K562 (cell line): Measurements from ENCODE around the gene RNF187. TPM values are rescaled to one million over a fixed set of nuclear protein-coding genes. Genes with fewer than 3 reads are reported as not detected.
A peak's percentile ranks its signal among the peaks of the same experiment; 100 is the strongest.

Experiments used
- FOXM1 ChIP-seq, 2 experiments: fragments of 450-650 bp in 1 of 2; sonication (generic) in 1 of 2; formaldehyde crosslinking in 1 of 2; IDR thresholded peaks; 2 replicates each; pipeline versions ENCODE4 v1.6.1 to v1.9.0; 2017 to 2022; ENCODE audit warnings: low read depth in 2 of 2, mild to moderate bottlenecking in 2 of 2, missing genetic modification reagents in 1 of 2, moderate library complexity in 1 of 2
- NBN ChIP-seq: fragments of 450-650 bp; IDR thresholded peaks from 2 replicates; pipeline ENCODE4 v1.6.1; 2016; ENCODE audit warnings: low read depth, mild to moderate bottlenecking
- PYGO2 ChIP-seq: fragments of 450-650 bp; IDR thresholded peaks from 2 replicates; pipeline ENCODE4 v1.6.1; 2016; ENCODE audit warnings: mild to moderate bottlenecking, missing genetic modification characterization, moderate library complexity, missing compliant biosample characterization
- SIRT6 ChIP-seq: IDR thresholded peaks from one replicate; pipeline ENCODE4 v1.6.1; 2012; ENCODE audit warnings: low read depth, mild to moderate bottlenecking, control low read depth, inconsistent platforms, low read length, moderate library complexity
- SREBF2 ChIP-seq: sonication (generic); formaldehyde crosslinking; IDR thresholded peaks from 2 replicates; pipeline ENCODE4 v1.4.0; 2020; ENCODE audit warnings: mild to moderate bottlenecking, missing genetic modification reagents
- ZNF589 ChIP-seq: fragments of 200-800 bp; sonication (Bioruptor generic); IDR thresholded peaks from 2 replicates; pipeline ENCODE4 v1.6.1; 2016; ENCODE audit warnings: low read depth, missing genetic modification characterization, missing compliant biosample characterization
- ZSCAN32 ChIP-seq: fragments of 450-650 bp; formaldehyde crosslinking; IDR thresholded peaks from 2 replicates; pipeline ENCODE4 v1.4.0; 2020; ENCODE audit warnings: mild to moderate bottlenecking, moderate library complexity
- polyA plus RNA-seq, 8 experiments: library from polyadenylated mRNA; depleted of rRNA in 4 of 8; stranded (reverse) in 5 of 8; unstranded in 3 of 8; fragments of >200 nt; fragmentation: Nextera tagmentation in 2 of 8; fragmentation: Illumina TruSeq in 1 of 8; extraction: Ambion mirVana in 2 of 8; extraction: Trizol in 1 of 8; gene quantifications; 2 replicates each; pipeline versions ENCODE4 v1.2.1 to v1.2.3, GENCODE V29; 2011 to 2014; ENCODE audit warnings: inconsistent platforms in 1 of 8, missing spikeins in 1 of 8
- total RNA-seq, 7 experiments: library from RNA; depleted of rRNA in 6 of 7; stranded (reverse); fragments of >200 nt in 6 of 7; fragmentation: Illumina TruSeq in 2 of 7; extraction: Trizol in 2 of 7; gene quantifications; 2 replicates each; pipeline versions ENCODE4 v1.2.1 to v1.2.3, GENCODE V29; 2011 to 2021; ENCODE audit warnings: low replicate concordance in 1 of 7
- TF ChIP-seq, protein P1 (sequence below): fragments of 250-450 bp; sonication (Bioruptor Pico); IDR thresholded peaks from 2 replicates; pipeline ENCODE4 v1.4.0; 2020; ENCODE audit warnings: mild to moderate bottlenecking, moderate library complexity
- TF ChIP-seq, protein P2 (sequence below): fragments of 450-650 bp; IDR thresholded peaks from 2 replicates; pipeline ENCODE4 v1.7.1; 2018; ENCODE audit warnings: mild to moderate bottlenecking, low read depth; ENCODE audit not compliant: partially characterized antibody
- TF ChIP-seq, protein P3 (sequence below): sonication (generic); formaldehyde crosslinking; IDR thresholded peaks from 2 replicates; pipeline ENCODE4 v1.8.0; 2022; ENCODE audit warnings: mild to moderate bottlenecking, missing genetic modification reagents
- TF ChIP-seq, protein P4 (sequence below): IDR thresholded peaks from 3 replicates; pipeline ENCODE4 v1.6.1; 2011; ENCODE audit warnings: borderline replicate concordance, mild to moderate bottlenecking; ENCODE audit not compliant: insufficient read length, insufficient read depth
- TF ChIP-seq, protein P5 (sequence below): fragments of 450-650 bp; IDR thresholded peaks from 2 replicates; pipeline ENCODE4 v1.6.1; 2016; ENCODE audit warnings: low read depth, mild to moderate bottlenecking, moderate library complexity

The RNF187 gene
- total and polyA plus RNA-seq, 9 of the 15 experiments (the other 6 are each of a cell fraction or from before 2014, with no cell fraction given), result 2.3 to 119 (median 41.9) TPM

DNA sequence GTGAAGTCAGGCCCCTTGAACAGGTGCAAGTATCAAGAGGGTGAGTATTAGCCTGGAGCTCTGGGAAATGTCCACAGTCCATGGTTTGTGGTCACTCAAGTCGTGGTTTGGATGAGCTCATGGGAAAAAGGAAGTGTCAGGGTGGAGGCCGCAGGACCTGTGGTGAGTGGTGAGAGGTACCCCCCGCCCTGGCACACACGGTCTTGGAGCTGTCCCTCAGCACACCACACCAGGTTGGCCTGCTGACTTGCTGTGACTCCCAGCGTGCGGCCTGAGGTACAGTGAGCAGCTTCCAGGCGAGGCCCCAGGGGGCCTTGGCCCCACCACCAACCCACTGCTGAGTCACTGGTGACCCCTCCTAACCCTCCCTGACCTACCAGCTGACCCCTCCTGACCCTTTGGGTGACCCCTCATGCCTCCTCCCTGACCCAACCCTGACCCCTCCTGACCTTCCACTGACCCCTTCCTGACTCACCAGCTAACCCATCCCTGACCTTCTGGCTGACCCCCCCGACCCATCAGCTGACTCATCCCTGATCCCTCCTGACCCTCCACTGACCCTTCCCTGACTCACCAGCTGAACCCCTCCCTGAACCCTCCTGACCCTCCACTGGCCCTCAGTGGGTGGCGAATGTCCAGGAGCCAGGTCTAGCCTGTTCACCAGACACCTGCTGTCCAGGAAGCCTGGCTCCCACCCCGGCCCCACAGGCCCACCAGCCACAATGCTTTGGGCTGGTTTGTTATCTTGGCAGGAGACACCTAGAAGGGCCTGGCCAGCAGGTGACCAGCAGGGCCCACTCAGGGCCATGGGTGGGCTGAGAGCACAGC lies 34.8 kb upstream of the RNF187 start (continued):
- TF ChIP-seq, protein P1, sequence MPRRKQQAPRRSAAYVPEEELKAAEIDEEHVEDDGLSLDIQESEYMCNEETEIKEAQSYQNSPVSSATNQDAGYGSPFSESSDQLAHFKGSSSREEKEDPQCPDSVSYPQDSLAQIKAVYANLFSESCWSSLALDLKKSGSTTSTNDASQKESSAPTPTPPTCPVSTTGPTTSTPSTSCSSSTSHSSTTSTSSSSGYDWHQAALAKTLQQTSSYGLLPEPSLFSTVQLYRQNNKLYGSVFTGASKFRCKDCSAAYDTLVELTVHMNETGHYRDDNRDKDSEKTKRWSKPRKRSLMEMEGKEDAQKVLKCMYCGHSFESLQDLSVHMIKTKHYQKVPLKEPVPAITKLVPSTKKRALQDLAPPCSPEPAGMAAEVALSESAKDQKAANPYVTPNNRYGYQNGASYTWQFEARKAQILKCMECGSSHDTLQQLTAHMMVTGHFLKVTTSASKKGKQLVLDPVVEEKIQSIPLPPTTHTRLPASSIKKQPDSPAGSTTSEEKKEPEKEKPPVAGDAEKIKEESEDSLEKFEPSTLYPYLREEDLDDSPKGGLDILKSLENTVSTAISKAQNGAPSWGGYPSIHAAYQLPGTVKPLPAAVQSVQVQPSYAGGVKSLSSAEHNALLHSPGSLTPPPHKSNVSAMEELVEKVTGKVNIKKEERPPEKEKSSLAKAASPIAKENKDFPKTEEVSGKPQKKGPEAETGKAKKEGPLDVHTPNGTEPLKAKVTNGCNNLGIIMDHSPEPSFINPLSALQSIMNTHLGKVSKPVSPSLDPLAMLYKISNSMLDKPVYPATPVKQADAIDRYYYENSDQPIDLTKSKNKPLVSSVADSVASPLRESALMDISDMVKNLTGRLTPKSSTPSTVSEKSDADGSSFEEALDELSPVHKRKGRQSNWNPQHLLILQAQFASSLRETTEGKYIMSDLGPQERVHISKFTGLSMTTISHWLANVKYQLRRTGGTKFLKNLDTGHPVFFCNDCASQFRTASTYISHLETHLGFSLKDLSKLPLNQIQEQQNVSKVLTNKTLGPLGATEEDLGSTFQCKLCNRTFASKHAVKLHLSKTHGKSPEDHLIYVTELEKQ, result no peak
- peak; percentile 29; the same call in 1 of the 2 replicates for TF ChIP-seq PYGO2 (tag)
- TF ChIP-seq, protein P2, sequence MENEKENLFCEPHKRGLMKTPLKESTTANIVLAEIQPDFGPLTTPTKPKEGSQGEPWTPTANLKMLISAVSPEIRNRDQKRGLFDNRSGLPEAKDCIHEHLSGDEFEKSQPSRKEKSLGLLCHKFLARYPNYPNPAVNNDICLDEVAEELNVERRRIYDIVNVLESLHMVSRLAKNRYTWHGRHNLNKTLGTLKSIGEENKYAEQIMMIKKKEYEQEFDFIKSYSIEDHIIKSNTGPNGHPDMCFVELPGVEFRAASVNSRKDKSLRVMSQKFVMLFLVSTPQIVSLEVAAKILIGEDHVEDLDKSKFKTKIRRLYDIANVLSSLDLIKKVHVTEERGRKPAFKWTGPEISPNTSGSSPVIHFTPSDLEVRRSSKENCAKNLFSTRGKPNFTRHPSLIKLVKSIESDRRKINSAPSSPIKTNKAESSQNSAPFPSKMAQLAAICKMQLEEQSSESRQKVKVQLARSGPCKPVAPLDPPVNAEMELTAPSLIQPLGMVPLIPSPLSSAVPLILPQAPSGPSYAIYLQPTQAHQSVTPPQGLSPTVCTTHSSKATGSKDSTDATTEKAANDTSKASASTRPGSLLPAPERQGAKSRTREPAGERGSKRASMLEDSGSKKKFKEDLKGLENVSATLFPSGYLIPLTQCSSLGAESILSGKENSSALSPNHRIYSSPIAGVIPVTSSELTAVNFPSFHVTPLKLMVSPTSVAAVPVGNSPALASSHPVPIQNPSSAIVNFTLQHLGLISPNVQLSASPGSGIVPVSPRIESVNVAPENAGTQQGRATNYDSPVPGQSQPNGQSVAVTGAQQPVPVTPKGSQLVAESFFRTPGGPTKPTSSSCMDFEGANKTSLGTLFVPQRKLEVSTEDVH, result no peak
- TF ChIP-seq, protein P3, sequence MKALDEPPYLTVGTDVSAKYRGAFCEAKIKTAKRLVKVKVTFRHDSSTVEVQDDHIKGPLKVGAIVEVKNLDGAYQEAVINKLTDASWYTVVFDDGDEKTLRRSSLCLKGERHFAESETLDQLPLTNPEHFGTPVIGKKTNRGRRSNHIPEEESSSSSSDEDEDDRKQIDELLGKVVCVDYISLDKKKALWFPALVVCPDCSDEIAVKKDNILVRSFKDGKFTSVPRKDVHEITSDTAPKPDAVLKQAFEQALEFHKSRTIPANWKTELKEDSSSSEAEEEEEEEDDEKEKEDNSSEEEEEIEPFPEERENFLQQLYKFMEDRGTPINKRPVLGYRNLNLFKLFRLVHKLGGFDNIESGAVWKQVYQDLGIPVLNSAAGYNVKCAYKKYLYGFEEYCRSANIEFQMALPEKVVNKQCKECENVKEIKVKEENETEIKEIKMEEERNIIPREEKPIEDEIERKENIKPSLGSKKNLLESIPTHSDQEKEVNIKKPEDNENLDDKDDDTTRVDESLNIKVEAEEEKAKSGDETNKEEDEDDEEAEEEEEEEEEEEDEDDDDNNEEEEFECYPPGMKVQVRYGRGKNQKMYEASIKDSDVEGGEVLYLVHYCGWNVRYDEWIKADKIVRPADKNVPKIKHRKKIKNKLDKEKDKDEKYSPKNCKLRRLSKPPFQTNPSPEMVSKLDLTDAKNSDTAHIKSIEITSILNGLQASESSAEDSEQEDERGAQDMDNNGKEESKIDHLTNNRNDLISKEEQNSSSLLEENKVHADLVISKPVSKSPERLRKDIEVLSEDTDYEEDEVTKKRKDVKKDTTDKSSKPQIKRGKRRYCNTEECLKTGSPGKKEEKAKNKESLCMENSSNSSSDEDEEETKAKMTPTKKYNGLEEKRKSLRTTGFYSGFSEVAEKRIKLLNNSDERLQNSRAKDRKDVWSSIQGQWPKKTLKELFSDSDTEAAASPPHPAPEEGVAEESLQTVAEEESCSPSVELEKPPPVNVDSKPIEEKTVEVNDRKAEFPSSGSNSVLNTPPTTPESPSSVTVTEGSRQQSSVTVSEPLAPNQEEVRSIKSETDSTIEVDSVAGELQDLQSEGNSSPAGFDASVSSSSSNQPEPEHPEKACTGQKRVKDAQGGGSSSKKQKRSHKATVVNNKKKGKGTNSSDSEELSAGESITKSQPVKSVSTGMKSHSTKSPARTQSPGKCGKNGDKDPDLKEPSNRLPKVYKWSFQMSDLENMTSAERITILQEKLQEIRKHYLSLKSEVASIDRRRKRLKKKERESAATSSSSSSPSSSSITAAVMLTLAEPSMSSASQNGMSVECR, result no peak
- TF ChIP-seq NBN, result peak; percentile 86; the same call in 1 of the 2 replicates
- TF ChIP-seq, protein P4, sequence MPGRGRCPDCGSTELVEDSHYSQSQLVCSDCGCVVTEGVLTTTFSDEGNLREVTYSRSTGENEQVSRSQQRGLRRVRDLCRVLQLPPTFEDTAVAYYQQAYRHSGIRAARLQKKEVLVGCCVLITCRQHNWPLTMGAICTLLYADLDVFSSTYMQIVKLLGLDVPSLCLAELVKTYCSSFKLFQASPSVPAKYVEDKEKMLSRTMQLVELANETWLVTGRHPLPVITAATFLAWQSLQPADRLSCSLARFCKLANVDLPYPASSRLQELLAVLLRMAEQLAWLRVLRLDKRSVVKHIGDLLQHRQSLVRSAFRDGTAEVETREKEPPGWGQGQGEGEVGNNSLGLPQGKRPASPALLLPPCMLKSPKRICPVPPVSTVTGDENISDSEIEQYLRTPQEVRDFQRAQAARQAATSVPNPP, result no peak
- no peak for TF ChIP-seq FOXM1 (IDR thresholded peaks at IDR 0.05; ENCODE audit: low read depth)
- TF ChIP-seq FOXM1 (CRISPR knock-in tag; IDR thresholded peaks at IDR 0.05; ENCODE audit: low read depth), result no peak
- TF ChIP-seq ZNF589 (CRISPR knock-in tag), result peak; percentile 37; the same call in 1 of the 2 replicates
- no peak for TF ChIP-seq ZSCAN32 (CRISPR knock-in tag)
- no peak for TF ChIP-seq SIRT6
- TF ChIP-seq, protein P5, sequence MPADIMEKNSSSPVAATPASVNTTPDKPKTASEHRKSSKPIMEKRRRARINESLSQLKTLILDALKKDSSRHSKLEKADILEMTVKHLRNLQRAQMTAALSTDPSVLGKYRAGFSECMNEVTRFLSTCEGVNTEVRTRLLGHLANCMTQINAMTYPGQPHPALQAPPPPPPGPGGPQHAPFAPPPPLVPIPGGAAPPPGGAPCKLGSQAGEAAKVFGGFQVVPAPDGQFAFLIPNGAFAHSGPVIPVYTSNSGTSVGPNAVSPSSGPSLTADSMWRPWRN, result peak; percentile 61; the same call in 1 of the 2 replicates
- no peak for TF ChIP-seq SREBF2 (CRISPR knock-in tag)
